Measurements from ENCODE around the gene OR52I1.

OR52I1 gene

GRCh38 chr11:4644233-4644632 is 50.4 kb downstream of the OR52I1 start:
- Histone ChIP-seq H2BK15ac (replicated peaks; ENCODE audit: low read depth) (no peak overlapping the region), H4K5ac (ENCODE audit: low read length) (no peak overlapping the region), H4K8ac (ENCODE audit: low read depth, low read length) (no peak overlapping the region), H3K79me1 (ENCODE audit: low read length) (no peaks in the 10 kb centered on the region), H3K23ac (ENCODE audit: low read length) (no peak overlapping the region), H2BK5ac (ENCODE audit: low read length) (no peak overlapping the region), H3K79me2 (ENCODE audit: control insufficient read depth, insufficient read depth, low read length) (no peaks in the 10 kb centered on the region), H3K27me3 (ENCODE audit: insufficient read depth, low read length, poor library complexity) (no peaks in the 10 kb centered on the region), H3K9ac (ENCODE audit: low read length) (no peak overlapping the region), H3K4me2 (ENCODE audit: low read length) (no peak overlapping the region), H3K4ac (ENCODE audit: low read depth, low read length) (no peak overlapping the region), H3K36me3 (ENCODE audit: control insufficient read depth, insufficient read depth, low read length) (no peaks in the 10 kb centered on the region), H3K27ac (ENCODE audit: low read depth, low read length) (no peak overlapping the region), H3K18ac (ENCODE audit: low read length) (no peak overlapping the region), H3K56ac (ENCODE audit: low read length) (no peak overlapping the region), H3K4me1 (ENCODE audit: control insufficient read depth, low read depth, low read length) (no peaks in the 10 kb centered on the region), H2AK5ac (ENCODE audit: low read length) (no peak overlapping the region), H3K4me3 (ENCODE audit: low read length) (no peak overlapping the region), H2BK120ac (ENCODE audit: low read depth, low read length) (no peak overlapping the region)
- DNase-seq, result no peak
- no CpG with 5 or more reads among the region's 4 CpGs for WGBS (ENCODE audit: extremely low coverage, insufficient coverage, low lambda C conversion rate)

All from mesendoderm (in vitro differentiated cells).